HepG2 (cell line): ENCODE results near the gene MAP2K1. TPM values are rescaled to one million over a fixed set of nuclear protein-coding genes. Genes with fewer than 3 reads are reported as not detected.
A peak's percentile ranks its signal among the peaks of the same experiment; 100 is the strongest.
"Not testable (repeated sequence)": the region's sequence is repeated elsewhere in the genome, so short reads cannot be mapped to it uniquely, and the experiment has no call there.

ENCODE experiments used
- ATAC-seq: fragments of 200-7000 bp; cut with Tn5 transposase; 3 replicates; pipeline ENCODE4 v1.9.1; 2020; ENCODE audit warnings: mild to moderate bottlenecking, moderate library complexity
- BruUV-seq: library from RNA; stranded (reverse); fragments of 400-500 nt; replicated peaks from 2 replicates; lab custom pipeline; 2021; lab: Mats Ljungman, UMichigan
- CTCF ChIA-PET: fragments of 300-600 bp; formaldehyde crosslinking; extraction: SDS; loops from one replicate; lab custom pipeline; 2021; ENCODE audit warnings: low total read pairs, inconsistent platforms, low intra/inter-chr PET ratio; lab: Yijun Ruan, JAX
- POLR2A ChIA-PET: fragments of 350-600 bp; sonication (Branson Sonifier 250); formaldehyde crosslinking; loops from one replicate; lab custom pipeline; 2020; ENCODE audit warnings: antibody characterized with exemption, inconsistent platforms; lab: Yijun Ruan, JAX
- DNase-seq: peaks from one replicate; pipeline ENCODE4 v3.0.0-alpha.2; 2015; ENCODE audit warnings: low spot score
- FAIRE-seq: peaks from 3 replicates; lab custom pipeline; 2011; peaks lifted over from hg19 to GRCh38; lab: Jason Lieb, UNC
- H2AFZ ChIP-seq: one replicate; pipeline ENCODE4 v1.6.1; 2011; ENCODE audit warnings: low read length, inconsistent platforms
- H3K27ac ChIP-seq: fragments of 300-600 bp; 3 replicates; pipeline ENCODE4 v1.8.0; 2011; ENCODE audit warnings: mixed run types, mild to moderate bottlenecking, mixed read lengths, low read length, inconsistent platforms; ENCODE audit not compliant: insufficient read depth; ENCODE audit errors: extremely low read length
- H3K27me3 ChIP-seq, 2 experiments: fragments of 200-600 bp in 1 of 2; 2 replicates in 1 of 2; 3 replicates in 1 of 2; pipeline versions ENCODE4 v1.6.0 to v1.8.0; 2011; ENCODE audit warnings: low read length in 2 of 2, mild to moderate bottlenecking in 2 of 2, moderate library complexity in 2 of 2, inconsistent platforms in 1 of 2; ENCODE audit not compliant: insufficient read depth in 2 of 2, control insufficient read depth in 1 of 2
- H3K36me3 ChIP-seq, 2 experiments: fragments of 200-600 bp in 1 of 2; replicated peaks in 1 of 2; 2 replicates in 1 of 2; 3 replicates in 1 of 2; pipeline versions ENCODE4 v1.5.1 to v1.8.0; 2011; ENCODE audit warnings: low read length in 2 of 2, inconsistent platforms in 1 of 2; ENCODE audit not compliant: insufficient read depth in 2 of 2, control insufficient read depth in 1 of 2
- H3K4me1 ChIP-seq: 2 replicates; pipeline ENCODE4 v1.5.1; 2012; ENCODE audit warnings: low read length, inconsistent platforms; ENCODE audit not compliant: insufficient read depth
- H3K4me2 ChIP-seq: 2 replicates; pipeline ENCODE4 v1.6.0; 2011; ENCODE audit warnings: low read depth, low read length, inconsistent platforms
- H3K4me3 ChIP-seq, 3 experiments: fragments of 200-600 bp in 1 of 3; sonication (generic), shearing (Covaris generic) in 1 of 3; replicated peaks in 1 of 3; 2 replicates each; pipeline ENCODE4 v1.5.1; 2011 to 2016; ENCODE audit warnings: low read length in 3 of 3, inconsistent platforms in 2 of 3, low read depth in 2 of 3, mild to moderate bottlenecking in 2 of 3, control low read depth in 1 of 3, mixed read lengths in 1 of 3; ENCODE audit not compliant: insufficient read depth in 1 of 3
- H3K79me2 ChIP-seq: one replicate; pipeline ENCODE4 v1.6.1; 2011; ENCODE audit warnings: low read length, inconsistent platforms; ENCODE audit not compliant: insufficient read depth
- H3K9ac ChIP-seq: 2 replicates; pipeline ENCODE4 v1.6.0; 2011; ENCODE audit warnings: mild to moderate bottlenecking, low read depth, low read length, inconsistent platforms; ENCODE audit not compliant: insufficient read depth
- H3K9me3 ChIP-seq: 2 replicates; pipeline ENCODE4 v1.5.1; 2012; ENCODE audit warnings: mild to moderate bottlenecking, low read length
- H4K20me1 ChIP-seq: 2 replicates; pipeline ENCODE4 v1.6.0; 2011; ENCODE audit warnings: inconsistent platforms, mild to moderate bottlenecking, low read length, moderate library complexity; ENCODE audit not compliant: insufficient read depth
- HMGA1 ChIP-seq: sonication (generic); formaldehyde crosslinking; conservative IDR thresholded peaks from 2 replicates; pipeline ENCODE4 v1.4.0; 2020; ENCODE audit warnings: missing genetic modification reagents
- SP2 ChIP-seq: sonication (generic); formaldehyde crosslinking; IDR thresholded peaks from 2 replicates; pipeline ENCODE4 v1.5.1; 2020; ENCODE audit warnings: mild to moderate bottlenecking, missing genetic modification reagents
- ZNF546 ChIP-seq: sonication (generic); formaldehyde crosslinking; conservative IDR thresholded peaks from 2 replicates; pipeline ENCODE4 v1.8.1; 2023; ENCODE audit warnings: mild to moderate bottlenecking, missing genetic modification reagents
- WGBS: methylation state at CpG from one replicate; pipeline ENCODE4 v1.1.6; 2017; ENCODE audit warnings: low lambda C conversion rate; 5-methylcytosine and 5-hydroxymethylcytosine counted together
- in situ Hi-C: cut with HindIII; loops from 2 replicates; pipeline ENCODE4 v1.10.0; 2017; ENCODE audit warnings: low pct_unique_long_range_greater_than_20kb; ENCODE audit not compliant: extremely low pct_ligation_motif_present
- intact Hi-C: fragments of 100-400 bp; cut with micrococcal nuclease; formaldehyde crosslinking; loops from one replicate; pipeline ENCODE4 v1.10.0; 2022; ENCODE audit not compliant: unreplicated experiment
- polyA plus RNA-seq, 8 experiments: library from polyadenylated mRNA; depleted of rRNA in 3 of 8; stranded (reverse) in 7 of 8; unstranded in 1 of 8; fragments of >200 nt; fragmentation: Illumina TruSeq in 4 of 8; extraction: Trizol in 4 of 8; gene quantifications; 2 replicates each; pipeline versions ENCODE4 v1.2.1 to v1.2.3, GENCODE V29; 2011 to 2016; ENCODE audit warnings: low read depth in 4 of 8, missing spikeins in 1 of 8, mixed read lengths in 1 of 8; ENCODE audit not compliant: insufficient read depth in 1 of 8
- total RNA-seq, 5 experiments: library from RNA; depleted of rRNA; stranded (reverse); fragments of >200 nt; fragmentation: Illumina TruSeq; extraction: Trizol; gene quantifications; 2 replicates each; pipeline ENCODE4 v1.2.3, GENCODE V29; 2016; ENCODE audit warnings: low read depth in 1 of 5
- TF ChIP-seq, protein P1 (sequence below): sonication (generic); formaldehyde crosslinking; IDR thresholded peaks from 2 replicates; pipeline ENCODE4 v1.5.0; 2020; ENCODE audit warnings: mild to moderate bottlenecking, missing genetic modification reagents, borderline replicate concordance

MAP2K1 gene
- total and polyA plus RNA-seq, 2 of the 13 experiments (the other 11 are each of a cell fraction or from before 2014, with no cell fraction given) = 24.1 to 49.2 TPM

DNA sequence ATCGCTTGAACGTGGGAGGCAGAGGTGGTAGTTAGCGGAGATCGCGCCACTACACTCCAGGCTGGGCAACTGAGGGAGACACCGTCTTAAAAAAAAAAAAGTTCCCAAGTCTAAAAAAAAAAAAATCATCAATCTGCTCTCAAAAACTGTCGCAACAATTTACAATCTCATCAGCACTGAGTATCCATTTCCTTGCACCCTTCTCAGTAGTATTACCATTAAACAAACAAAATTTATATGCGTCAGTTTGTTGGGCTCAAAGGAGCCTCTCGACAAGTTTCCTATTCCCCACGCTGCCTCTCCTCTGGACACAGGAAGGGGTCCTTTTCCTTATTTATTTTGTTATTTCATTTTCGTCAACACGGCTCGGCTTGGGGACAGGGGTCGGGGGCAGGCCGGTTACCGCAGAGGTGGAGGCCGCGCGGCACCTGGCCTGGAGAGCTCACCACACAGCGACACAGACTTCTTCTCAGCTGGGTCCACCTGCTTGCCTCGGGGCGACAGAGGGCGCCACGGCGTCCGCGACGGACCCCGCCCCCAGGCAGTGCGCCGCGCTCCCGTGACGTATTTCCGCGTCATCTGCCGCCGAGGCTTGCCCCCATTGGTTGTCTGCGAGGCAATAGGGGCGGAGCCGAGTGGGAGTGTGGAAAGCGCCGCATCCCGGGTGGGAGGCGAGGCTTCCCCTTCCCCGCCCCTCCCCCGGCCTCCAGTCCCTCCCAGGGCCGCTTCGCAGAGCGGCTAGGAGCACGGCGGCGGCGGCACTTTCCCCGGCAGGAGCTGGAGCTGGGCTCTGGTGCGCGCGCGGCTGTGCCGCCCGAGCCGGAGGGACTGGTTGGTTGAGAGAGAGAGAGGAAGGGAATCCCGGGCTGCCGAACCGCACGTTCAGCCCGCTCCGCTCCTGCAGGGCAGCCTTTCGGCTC is at the start of gene MAP2K1 (continued):
- TF ChIP-seq SP2 = peak; percentile 77
- no peak for TF ChIP-seq HMGA1 (CRISPR knock-in tag)
- TF ChIP-seq, protein P1, sequence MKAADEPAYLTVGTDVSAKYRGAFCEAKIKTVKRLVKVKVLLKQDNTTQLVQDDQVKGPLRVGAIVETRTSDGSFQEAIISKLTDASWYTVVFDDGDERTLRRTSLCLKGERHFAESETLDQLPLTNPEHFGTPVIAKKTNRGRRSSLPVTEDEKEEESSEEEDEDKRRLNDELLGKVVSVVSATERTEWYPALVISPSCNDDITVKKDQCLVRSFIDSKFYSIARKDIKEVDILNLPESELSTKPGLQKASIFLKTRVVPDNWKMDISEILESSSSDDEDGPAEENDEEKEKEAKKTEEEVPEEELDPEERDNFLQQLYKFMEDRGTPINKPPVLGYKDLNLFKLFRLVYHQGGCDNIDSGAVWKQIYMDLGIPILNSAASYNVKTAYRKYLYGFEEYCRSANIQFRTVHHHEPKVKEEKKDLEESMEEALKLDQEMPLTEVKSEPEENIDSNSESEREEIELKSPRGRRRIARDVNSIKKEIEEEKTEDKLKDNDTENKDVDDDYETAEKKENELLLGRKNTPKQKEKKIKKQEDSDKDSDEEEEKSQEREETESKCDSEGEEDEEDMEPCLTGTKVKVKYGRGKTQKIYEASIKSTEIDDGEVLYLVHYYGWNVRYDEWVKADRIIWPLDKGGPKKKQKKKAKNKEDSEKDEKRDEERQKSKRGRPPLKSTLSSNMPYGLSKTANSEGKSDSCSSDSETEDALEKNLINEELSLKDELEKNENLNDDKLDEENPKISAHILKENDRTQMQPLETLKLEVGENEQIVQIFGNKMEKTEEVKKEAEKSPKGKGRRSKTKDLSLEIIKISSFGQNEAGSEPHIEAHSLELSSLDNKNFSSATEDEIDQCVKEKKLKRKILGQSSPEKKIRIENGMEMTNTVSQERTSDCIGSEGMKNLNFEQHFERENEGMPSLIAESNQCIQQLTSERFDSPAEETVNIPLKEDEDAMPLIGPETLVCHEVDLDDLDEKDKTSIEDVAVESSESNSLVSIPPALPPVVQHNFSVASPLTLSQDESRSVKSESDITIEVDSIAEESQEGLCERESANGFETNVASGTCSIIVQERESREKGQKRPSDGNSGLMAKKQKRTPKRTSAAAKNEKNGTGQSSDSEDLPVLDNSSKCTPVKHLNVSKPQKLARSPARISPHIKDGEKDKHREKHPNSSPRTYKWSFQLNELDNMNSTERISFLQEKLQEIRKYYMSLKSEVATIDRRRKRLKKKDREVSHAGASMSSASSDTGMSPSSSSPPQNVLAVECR (CRISPR knock-in tag) = peak; percentile 94
- no peak for TF ChIP-seq ZNF546
- TF ChIP-seq, all 625 proteins: peak for 251

DNA sequence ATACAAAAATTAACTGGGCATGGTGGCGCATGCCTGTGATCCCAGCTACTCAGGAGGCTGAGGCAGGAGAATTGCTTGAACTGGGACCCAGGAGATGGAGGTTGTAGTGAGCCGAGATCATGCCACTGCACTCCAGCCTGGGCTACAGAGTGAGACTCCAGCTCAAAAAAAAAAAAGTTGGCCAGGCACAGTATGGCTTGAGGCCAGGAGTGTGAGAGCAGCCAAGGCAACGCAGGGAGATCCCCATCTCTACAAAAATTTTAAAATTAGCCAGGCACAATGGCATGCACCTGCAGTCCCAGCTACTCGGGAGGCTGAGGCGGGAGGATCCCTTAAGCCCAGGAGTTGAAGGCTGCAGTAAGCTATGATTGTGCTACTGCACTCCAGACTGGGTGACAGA is 38.2 kb upstream of the MAP2K1 start:
- CTCF ChIA-PET, ATAC-seq, H3K4me2 ChIP-seq, H3K9me3 ChIP-seq, H3K4me1 ChIP-seq, H3K27me3 ChIP-seq, H4K20me1 ChIP-seq, H3K79me2 ChIP-seq, BruUV-seq, H3K27ac ChIP-seq, FAIRE-seq, H3K9ac ChIP-seq, in situ Hi-C loops, H2AFZ ChIP-seq, POLR2A ChIA-PET, DNase-seq, H3K4me3 ChIP-seq, intact Hi-C loops: not testable (repeated sequence)
- peaks cover 5 to 32% of the 10 kb centered on the region in 2 experiments; a peak in 3 of 5 replicates for H3K36me3 ChIP-seq
- 60% methylated on average over 5 of the region's 5 CpGs for WGBS
